Measurements from ENCODE around the gene LLCFC1. TPM values are rescaled to one million over a fixed set of nuclear protein-coding genes. Genes with fewer than 3 reads are reported as not detected.

LLCFC1 gene
- total RNA-seq = not detected
- polyA plus RNA-seq = not detected

DNA sequence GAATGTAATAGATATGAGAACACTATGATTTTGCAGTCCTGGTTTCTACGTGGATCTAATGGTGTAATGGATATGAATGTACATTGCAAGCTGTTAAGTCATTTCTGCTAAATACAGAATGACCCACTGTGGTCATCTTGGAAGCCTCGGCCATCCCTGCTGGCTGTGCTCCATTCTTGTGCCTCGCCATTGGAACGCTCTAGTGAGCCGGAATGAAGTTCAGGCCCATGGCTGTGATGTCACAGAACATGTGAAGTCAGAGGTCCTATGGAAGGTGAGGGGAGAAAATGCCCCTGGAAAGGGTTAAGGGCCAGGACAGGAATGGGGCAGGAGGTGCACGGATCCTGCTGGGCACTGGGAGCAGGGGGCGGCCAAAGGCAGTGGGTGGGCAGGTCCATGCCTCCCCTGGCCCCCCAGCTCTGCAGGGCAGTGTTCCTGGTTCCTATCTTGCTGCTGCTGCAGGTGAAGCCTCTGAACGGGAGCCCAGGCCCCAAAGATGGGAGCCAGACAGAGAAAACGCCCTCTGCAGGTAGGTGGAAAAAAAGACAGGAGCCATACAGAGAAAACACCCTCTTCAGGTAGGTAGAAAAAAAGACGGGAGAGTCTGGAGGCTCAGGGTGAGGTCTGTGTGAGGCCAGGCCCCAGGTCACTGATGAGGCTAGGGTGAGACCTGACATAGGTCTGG is at the start of gene LLCFC1:
TSS of gene LLCFC1 (plus strand) at position 259 of the 685 bp plus-strand sequence. CDS start at position 397, 138 bp downstream.
- no peaks in the 10 kb centered on the region for H3K4me1 ChIP-seq (ENCODE audit: control insufficient read depth in 4 of 4, insufficient read depth in 4 of 4, low read length in 3 of 4)
- H3K36me3 ChIP-seq (ENCODE audit: control insufficient read depth in 4 of 4, insufficient read depth in 3 of 4, low read depth in 1 of 4, low read length in 3 of 4) = no peaks in the 10 kb centered on the region
- no peaks in the 10 kb centered on the region for H3K9me3 ChIP-seq (ENCODE audit: control insufficient read depth in 4 of 4, low read length in 3 of 4)
- 75% methylated on average over 10 of the region's 10 CpGs for WGBS
- no peak within 1 kb of the TSS for H3K27ac ChIP-seq (ENCODE audit: low read depth in 1 of 2, low read length in 2 of 2)
- TF ChIP-seq HNF4G (IDR thresholded peaks at IDR 0.05) (no peak), TAF1 (conservative IDR thresholded peaks at IDR 0.05) (no peak), GABPA (IDR thresholded peaks at IDR 0.05 in 1 of 2, conservative IDR thresholded peaks at IDR 0.05 in 1 of 2) (no peak), EGR1 (IDR thresholded peaks at IDR 0.05; ENCODE audit: low read depth in 2 of 2) (no peak), FOXA1 (IDR thresholded peaks at IDR 0.05) (no peak), YY1 (IDR thresholded peaks at IDR 0.05) (no peak), JUND (IDR thresholded peaks at IDR 0.05) (no peak)
- TF ChIP-seq, protein P1, sequence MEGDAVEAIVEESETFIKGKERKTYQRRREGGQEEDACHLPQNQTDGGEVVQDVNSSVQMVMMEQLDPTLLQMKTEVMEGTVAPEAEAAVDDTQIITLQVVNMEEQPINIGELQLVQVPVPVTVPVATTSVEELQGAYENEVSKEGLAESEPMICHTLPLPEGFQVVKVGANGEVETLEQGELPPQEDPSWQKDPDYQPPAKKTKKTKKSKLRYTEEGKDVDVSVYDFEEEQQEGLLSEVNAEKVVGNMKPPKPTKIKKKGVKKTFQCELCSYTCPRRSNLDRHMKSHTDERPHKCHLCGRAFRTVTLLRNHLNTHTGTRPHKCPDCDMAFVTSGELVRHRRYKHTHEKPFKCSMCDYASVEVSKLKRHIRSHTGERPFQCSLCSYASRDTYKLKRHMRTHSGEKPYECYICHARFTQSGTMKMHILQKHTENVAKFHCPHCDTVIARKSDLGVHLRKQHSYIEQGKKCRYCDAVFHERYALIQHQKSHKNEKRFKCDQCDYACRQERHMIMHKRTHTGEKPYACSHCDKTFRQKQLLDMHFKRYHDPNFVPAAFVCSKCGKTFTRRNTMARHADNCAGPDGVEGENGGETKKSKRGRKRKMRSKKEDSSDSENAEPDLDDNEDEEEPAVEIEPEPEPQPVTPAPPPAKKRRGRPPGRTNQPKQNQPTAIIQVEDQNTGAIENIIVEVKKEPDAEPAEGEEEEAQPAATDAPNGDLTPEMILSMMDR (IDR thresholded peaks at IDR 0.05; ENCODE audit: low read depth, low read length, missing input control) = no peak
- TF ChIP-seq, protein P2, sequence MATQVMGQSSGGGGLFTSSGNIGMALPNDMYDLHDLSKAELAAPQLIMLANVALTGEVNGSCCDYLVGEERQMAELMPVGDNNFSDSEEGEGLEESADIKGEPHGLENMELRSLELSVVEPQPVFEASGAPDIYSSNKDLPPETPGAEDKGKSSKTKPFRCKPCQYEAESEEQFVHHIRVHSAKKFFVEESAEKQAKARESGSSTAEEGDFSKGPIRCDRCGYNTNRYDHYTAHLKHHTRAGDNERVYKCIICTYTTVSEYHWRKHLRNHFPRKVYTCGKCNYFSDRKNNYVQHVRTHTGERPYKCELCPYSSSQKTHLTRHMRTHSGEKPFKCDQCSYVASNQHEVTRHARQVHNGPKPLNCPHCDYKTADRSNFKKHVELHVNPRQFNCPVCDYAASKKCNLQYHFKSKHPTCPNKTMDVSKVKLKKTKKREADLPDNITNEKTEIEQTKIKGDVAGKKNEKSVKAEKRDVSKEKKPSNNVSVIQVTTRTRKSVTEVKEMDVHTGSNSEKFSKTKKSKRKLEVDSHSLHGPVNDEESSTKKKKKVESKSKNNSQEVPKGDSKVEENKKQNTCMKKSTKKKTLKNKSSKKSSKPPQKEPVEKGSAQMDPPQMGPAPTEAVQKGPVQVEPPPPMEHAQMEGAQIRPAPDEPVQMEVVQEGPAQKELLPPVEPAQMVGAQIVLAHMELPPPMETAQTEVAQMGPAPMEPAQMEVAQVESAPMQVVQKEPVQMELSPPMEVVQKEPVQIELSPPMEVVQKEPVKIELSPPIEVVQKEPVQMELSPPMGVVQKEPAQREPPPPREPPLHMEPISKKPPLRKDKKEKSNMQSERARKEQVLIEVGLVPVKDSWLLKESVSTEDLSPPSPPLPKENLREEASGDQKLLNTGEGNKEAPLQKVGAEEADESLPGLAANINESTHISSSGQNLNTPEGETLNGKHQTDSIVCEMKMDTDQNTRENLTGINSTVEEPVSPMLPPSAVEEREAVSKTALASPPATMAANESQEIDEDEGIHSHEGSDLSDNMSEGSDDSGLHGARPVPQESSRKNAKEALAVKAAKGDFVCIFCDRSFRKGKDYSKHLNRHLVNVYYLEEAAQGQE (IDR thresholded peaks at IDR 0.05) = no peak
- TF ChIP-seq, protein P3, sequence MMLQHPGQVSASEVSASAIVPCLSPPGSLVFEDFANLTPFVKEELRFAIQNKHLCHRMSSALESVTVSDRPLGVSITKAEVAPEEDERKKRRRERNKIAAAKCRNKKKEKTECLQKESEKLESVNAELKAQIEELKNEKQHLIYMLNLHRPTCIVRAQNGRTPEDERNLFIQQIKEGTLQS (IDR thresholded peaks at IDR 0.05) = no peak
- TF ChIP-seq, protein P4, sequence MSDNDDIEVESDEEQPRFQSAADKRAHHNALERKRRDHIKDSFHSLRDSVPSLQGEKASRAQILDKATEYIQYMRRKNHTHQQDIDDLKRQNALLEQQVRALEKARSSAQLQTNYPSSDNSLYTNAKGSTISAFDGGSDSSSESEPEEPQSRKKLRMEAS (IDR thresholded peaks at IDR 0.05) = no peak
- no peak within 1 kb of the TSS for H3K4me3 ChIP-seq (ENCODE audit: low read depth in 1 of 3, low read length in 3 of 3)
- H3K9ac ChIP-seq (ENCODE audit: low read depth in 1 of 2, low read length in 2 of 2) = no peak within 1 kb of the TSS
- no peaks in the 10 kb centered on the region for H3K27me3 ChIP-seq (ENCODE audit: control insufficient read depth in 4 of 4, insufficient read depth in 4 of 4, low read length in 3 of 4)
- DNase-seq (ENCODE audit: low spot score) = no peak

DNA sequence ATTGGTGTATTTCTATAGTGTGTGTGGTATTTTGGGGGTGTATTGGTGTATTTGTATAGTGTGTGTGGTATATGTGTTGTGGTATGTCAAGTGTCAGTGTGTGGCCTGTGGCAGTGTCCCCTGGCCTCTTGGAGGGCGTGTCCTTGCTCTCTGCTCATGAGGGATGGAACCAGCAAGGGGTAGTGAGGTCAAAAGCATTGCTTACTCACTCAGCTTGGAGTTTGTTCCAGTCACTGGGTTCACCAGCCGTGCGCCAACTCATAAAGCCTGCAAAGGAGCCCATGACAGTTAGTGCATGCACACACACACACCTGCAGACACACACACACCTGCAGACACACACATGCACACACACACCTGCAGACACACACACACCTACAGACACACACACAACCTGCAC is 49.5 kb upstream of the LLCFC1 start:
- Histone ChIP-seq H3K27ac (ENCODE audit: low read depth in 1 of 2, low read length in 2 of 2) (no peak overlapping the region), H3K9me3 (ENCODE audit: control insufficient read depth in 4 of 4, low read length in 3 of 4) (no peaks in the 10 kb centered on the region), H3K9ac (ENCODE audit: low read depth in 1 of 2, low read length in 2 of 2) (no peak overlapping the region), H3K36me3 (ENCODE audit: control insufficient read depth in 4 of 4, insufficient read depth in 3 of 4, low read depth in 1 of 4, low read length in 3 of 4) (no peaks in the 10 kb centered on the region), H3K4me1 (ENCODE audit: control insufficient read depth in 4 of 4, insufficient read depth in 4 of 4, low read length in 3 of 4) (no peaks in the 10 kb centered on the region), H3K27me3 (ENCODE audit: control insufficient read depth in 4 of 4, insufficient read depth in 4 of 4, low read length in 3 of 4) (peaks cover 0 to 5% (median 0%) of the 10 kb centered on the region in 4 donors), H3K4me3 (ENCODE audit: low read depth in 1 of 3, low read length in 3 of 3) (no peak overlapping the region)
- DNase-seq (ENCODE audit: low spot score) = no peak
- 43% methylated on average over 3 of the region's 3 CpGs for WGBS
- TF ChIP-seq RAD21 (IDR thresholded peaks at IDR 0.05) (no peak), FOXA1 (IDR thresholded peaks at IDR 0.05) (no peak), HNF4G (IDR thresholded peaks at IDR 0.05) (no peak), YY1 (IDR thresholded peaks at IDR 0.05) (no peak), RXRA (IDR thresholded peaks at IDR 0.05) (no peak), GABPA (IDR thresholded peaks at IDR 0.05 in 1 of 2, conservative IDR thresholded peaks at IDR 0.05 in 1 of 2) (no peak), HNF4A (conservative IDR thresholded peaks at IDR 0.05) (no peak), JUND (IDR thresholded peaks at IDR 0.05) (no peak)
- TF ChIP-seq, protein P3 (IDR thresholded peaks at IDR 0.05) = no peak
- TF ChIP-seq, protein P4 (IDR thresholded peaks at IDR 0.05) = no peak
- TF ChIP-seq, protein P1 (IDR thresholded peaks at IDR 0.05; ENCODE audit: low read depth, low read length, missing input control) = no peak
- TF ChIP-seq, protein P2 (IDR thresholded peaks at IDR 0.05) = no peak
